Measurements from ENCODE around the gene FGF3. TPM values are rescaled to one million over a fixed set of nuclear protein-coding genes. Genes with fewer than 3 reads are reported as not detected.

FGF3 gene
- total RNA-seq, 2 donors from 2014 or later: not detected

GRCh38 chr11:69862331-69862771 lies 43.1 kb upstream of the FGF3 start:
- Histone ChIP-seq H3K36me3 (no peaks in the 10 kb centered on the region), H3K4me1 (ENCODE audit: control insufficient read depth in 1 of 2, low read depth in 2 of 2) (no peaks in the 10 kb centered on the region), H3K27ac (no peak overlapping the region), H3K9me3 (no peaks in the 10 kb centered on the region), H3K27me3 (replicated peaks; ENCODE audit: insufficient read depth) (no peaks in the 10 kb centered on the region), H3K4me3 (no peak overlapping the region)
- ATAC-seq (ENCODE audit: insufficient number of reproducible peaks, low FRiP score, low read depth) (no peak), DNase-seq (ENCODE audit: low spot score) (no peak)
- TF ChIP-seq CTCF (IDR thresholded peaks at IDR 0.05): no peak

GRCh38 chr11:69861901-69862300 lies 42.7 kb upstream of the FGF3 start:
- H3K27me3 ChIP-seq (replicated peaks; ENCODE audit: insufficient read depth): no peaks in the 10 kb centered on the region

GRCh38 chr11:69860796-69861445 lies 41.7 kb upstream of the FGF3 start:
- no peaks in the 10 kb centered on the region for H3K36me3 ChIP-seq
- no peak for ATAC-seq (ENCODE audit: insufficient number of reproducible peaks, low FRiP score, low read depth)
- TF ChIP-seq CTCF (IDR thresholded peaks at IDR 0.05): no peak
- DNase-seq (ENCODE audit: low spot score): no peak
- no peak overlapping the region for H3K27ac ChIP-seq
- H3K27me3 ChIP-seq (replicated peaks; ENCODE audit: insufficient read depth): no peaks in the 10 kb centered on the region
- H3K9me3 ChIP-seq: no peaks in the 10 kb centered on the region
- no peaks in the 10 kb centered on the region for H3K4me1 ChIP-seq (ENCODE audit: control insufficient read depth in 1 of 2, low read depth in 2 of 2)
- H3K4me3 ChIP-seq: no peak overlapping the region

More at GRCh38 chr11:69861901-69862300, 42.7 kb upstream of the FGF3 start:
- DNase-seq (ENCODE audit: low spot score) (no peak), ATAC-seq (ENCODE audit: insufficient number of reproducible peaks, low FRiP score, low read depth) (no peak)
- no peak overlapping the region for H3K27ac ChIP-seq
- H3K4me1 ChIP-seq (ENCODE audit: control insufficient read depth in 1 of 2, low read depth in 2 of 2): no peaks in the 10 kb centered on the region
- no peak for TF ChIP-seq CTCF (IDR thresholded peaks at IDR 0.05)
- H3K9me3 ChIP-seq: no peaks in the 10 kb centered on the region
- H3K4me3 ChIP-seq: no peak overlapping the region
- no peaks in the 10 kb centered on the region for H3K36me3 ChIP-seq

- no peak for ATAC-seq (ENCODE audit: insufficient number of reproducible peaks, low FRiP score, low read depth)
- Histone ChIP-seq H3K36me3 (no peaks in the 10 kb centered on the region), H3K27me3 (replicated peaks; ENCODE audit: insufficient read depth) (no peaks in the 10 kb centered on the region), H3K27ac (no peak overlapping the region), H3K4me1 (ENCODE audit: control insufficient read depth in 1 of 2, low read depth in 2 of 2) (no peaks in the 10 kb centered on the region), H3K9me3 (no peaks in the 10 kb centered on the region), H3K4me3 (no peak overlapping the region)
- no peak for TF ChIP-seq CTCF (IDR thresholded peaks at IDR 0.05)
- DNase-seq (ENCODE audit: low spot score): no peak
Measured at GRCh38 chr11:69860244-69860643, 41.0 kb upstream of the FGF3 start.

- no peaks in the 10 kb centered on the region for H3K36me3 ChIP-seq
- no peaks in the 10 kb centered on the region for H3K9me3 ChIP-seq
- no peaks in the 10 kb centered on the region for H3K27me3 ChIP-seq (replicated peaks; ENCODE audit: insufficient read depth)
- H3K4me3 ChIP-seq: no peak overlapping the region
- no peak for TF ChIP-seq CTCF (IDR thresholded peaks at IDR 0.05)
- H3K4me1 ChIP-seq (ENCODE audit: control insufficient read depth in 1 of 2, low read depth in 2 of 2): no peaks in the 10 kb centered on the region
- ATAC-seq (ENCODE audit: insufficient number of reproducible peaks, low FRiP score, low read depth): no peak
- H3K27ac ChIP-seq: no peak overlapping the region
- no peak for DNase-seq (ENCODE audit: low spot score)
Measured at GRCh38 chr11:69859275-69859934, 40.2 kb upstream of the FGF3 start.

Data from thoracic aorta (tissue), 2 donors.